HG03442 (cell line): ENCODE measurements around the gene MARK2.
"Not testable (repeated sequence)": the region's sequence is repeated elsewhere in the genome, so short reads cannot be mapped to it uniquely, and the experiment has no call there.

Experiments used
- ATAC-seq: cut with Tn5 transposase; IDR thresholded peaks from one replicate; pipeline ENCODE4 v1.9.1; 2021; ENCODE audit warnings: mild to moderate bottlenecking, moderate library complexity; ENCODE audit not compliant: unreplicated experiment

The MARK2 gene

DNA sequence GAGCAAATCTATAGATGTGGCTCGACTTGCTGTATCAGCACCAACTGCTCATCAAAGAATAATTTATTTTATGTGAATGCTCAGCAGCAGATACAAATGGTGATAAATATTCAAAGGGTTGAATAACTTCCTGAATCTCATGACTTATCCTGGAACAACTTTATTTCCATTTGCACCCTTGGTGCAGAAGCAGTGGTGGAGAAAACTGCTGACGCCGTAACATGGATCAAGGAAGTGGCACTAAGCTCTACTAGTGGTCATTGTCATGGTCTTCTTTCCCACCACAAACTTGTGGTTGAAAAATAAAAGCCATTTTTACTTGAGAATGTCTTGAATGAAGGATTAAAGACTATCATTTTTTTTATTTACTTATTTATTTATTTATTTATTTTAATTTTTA lies 14.6 kb downstream of the MARK2 start:
- no peak for ATAC-seq

- no peak for ATAC-seq
Measured at GRCh38 chr11:63854696-63855095, 15.8 kb downstream of the MARK2 start.

- ATAC-seq, result no peak
Measured at GRCh38 chr11:63855975-63856374, 17.1 kb downstream of the MARK2 start.

- ATAC-seq, result no peak
Measured at GRCh38 chr11:63858628-63859550, 20.0 kb downstream of the MARK2 start.

GRCh38 chr11:63862923-63863322 lies 24.0 kb downstream of the MARK2 start:
- ATAC-seq, result no peak

DNA sequence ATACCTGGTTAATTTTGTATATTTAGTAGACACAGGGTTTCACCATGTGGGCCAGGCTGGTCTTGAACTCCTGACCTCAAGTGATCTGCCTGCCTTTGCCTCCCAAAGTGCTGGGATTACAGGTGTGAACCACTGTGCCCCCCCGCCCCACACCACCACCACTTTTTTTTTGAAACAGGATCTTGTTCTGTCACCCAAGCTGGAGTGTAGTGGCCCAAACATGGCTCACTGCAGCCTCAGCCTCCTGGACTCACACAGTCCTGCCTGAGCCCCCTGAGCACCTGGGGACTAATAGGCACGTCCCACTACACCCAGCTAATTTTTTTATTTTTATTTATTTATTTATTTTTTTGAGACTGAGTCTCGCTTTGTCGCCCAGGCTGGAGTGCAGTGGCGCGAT lies 24.7 kb downstream of the MARK2 start:
- ATAC-seq, result not testable (repeated sequence)

DNA sequence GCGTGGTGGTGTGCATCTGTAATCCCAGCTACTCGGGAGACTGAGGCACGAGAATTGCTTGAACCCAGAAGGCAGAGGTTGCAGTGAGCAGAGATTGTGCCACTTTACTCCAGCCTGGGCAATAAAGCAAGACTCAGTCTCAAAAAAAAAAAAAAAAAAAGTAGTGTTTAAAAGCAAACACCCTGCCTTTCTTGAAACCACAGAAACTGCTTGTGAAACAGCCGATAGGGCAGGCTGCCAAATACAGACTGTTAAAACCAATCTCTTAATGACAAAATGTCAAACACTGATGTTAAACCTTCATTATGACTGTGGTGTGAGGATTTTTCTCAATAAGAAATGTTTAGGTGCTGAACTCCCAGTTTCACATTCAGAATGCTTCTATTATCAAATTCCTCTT lies 27.3 kb downstream of the MARK2 start:
- peak; percentile 74 for ATAC-seq

DNA sequence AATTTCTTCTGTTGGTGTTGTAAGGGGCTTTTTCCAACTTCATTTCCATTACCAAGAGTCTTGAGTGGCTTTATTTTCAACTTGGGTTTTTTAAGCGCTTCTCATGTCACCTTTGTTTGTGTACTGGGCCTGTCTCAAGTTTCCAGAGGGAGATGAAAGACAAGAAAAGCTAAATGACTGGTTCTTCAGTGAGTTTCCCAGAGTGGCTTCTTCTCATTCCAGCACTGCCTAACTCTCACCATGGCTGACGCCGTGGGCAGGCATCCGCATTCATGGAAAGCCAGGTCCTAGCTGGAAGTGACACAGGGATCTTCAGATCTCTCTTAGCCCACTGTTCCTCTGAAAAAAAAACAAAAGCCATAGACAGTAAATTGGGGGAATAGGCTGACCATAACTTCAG lies 28.6 kb downstream of the MARK2 start:
- no peak for ATAC-seq

DNA sequence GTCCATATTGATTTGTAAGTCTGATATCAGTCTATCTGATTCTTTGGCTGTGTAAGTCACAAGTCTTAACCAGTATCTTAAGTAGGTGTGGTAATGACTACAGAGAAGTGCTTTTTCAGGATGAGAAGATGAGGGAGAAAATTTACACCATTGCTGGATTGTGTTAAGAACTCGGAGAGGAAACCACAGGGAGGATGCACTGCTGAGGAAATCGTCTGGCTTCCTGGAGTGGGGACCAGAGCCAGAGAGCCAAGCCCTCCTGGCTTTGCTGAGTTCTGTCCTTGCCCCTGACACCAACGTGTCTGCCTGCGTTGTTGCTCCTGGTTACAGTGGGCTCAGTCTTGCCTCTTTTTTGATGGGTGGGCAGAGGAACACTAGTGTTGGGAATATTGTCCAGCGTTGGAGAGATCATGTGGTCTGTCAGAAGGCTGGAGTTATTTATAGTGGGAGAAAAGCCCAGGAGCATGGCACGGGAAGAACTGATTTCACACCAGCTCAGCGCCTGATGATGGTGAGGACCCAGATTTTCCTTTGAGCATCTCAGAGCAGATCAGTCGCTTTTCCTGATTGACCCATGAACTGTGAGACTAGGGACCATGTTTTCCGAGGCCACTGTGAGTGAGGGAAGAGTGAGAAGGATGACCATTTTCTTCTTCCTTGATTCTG lies 29.6 kb downstream of the MARK2 start:
- ATAC-seq, result no peak

DNA sequence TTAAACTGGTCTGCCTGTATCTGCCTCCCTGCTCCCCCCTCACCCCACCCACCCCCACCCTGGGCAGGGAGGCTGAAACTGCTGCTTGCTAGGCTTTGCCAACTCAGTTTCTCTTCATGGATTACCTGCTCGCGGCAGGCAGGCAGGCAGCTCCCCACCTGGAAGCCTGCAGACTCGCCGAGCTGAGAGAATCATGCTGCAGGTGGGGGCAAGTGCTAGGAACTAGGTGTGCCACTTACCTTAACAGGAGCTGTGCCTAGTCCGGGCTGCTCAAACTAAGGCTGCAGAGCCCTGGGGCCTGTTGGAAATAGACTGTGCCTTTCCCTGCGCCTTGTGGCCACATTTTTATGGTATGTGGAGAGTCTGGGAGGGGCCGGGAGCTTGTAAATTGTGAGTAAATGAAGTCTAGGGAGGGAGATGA lies 30.3 kb downstream of the MARK2 start:
- no peak for ATAC-seq

- no peak for ATAC-seq
Measured at GRCh38 chr11:63869683-63870082, 30.8 kb downstream of the MARK2 start.

- ATAC-seq, result no peak
Measured at GRCh38 chr11:63870351-63871140, 31.6 kb downstream of the MARK2 start.

DNA sequence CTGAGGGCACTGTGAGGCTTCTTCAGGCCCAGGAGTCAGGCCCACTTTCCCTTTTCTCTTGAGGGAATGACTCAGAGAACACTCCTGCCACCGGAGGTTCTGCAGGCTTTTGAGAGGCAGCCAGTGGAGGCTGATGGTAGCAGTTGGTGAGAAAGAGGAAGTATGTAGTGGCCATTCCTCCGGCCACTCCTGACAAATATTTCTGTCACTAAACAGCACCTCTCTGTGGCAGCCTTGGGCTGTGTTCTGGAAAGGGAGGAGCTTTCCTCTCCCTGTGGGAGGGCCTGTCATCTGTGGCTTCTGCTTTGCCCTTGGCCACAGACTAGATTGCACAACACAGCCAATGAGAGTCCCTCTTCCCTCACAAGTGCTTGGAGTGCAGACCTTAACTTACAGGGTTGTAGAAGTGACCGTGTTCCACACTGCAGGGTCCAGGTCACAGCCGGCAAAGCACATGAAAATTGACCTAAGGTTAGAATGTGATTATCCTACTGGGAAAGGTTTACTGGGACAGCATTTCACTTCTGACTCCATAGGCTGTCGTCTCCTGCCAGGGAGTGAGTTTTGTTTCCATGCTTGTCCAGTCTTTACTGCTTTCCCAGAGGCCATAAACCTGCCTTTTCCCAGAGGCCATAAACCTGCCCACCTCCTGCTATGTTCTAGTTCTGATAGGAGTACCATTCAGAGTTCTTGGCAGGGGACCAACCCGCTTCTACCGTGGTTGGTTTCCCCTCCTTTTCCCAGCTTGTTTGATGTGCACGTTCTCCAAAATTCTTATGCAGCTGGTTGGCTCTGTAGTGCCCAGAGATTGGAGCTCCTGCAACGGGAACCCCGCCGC lies 33.3 kb downstream of the MARK2 start:
- peak; percentile 92 for ATAC-seq

GRCh38 chr11:63872800-63873197 lies 33.9 kb downstream of the MARK2 start:
- no peak for ATAC-seq

- ATAC-seq, result no peak
Measured at GRCh38 chr11:63873311-63873710, 34.4 kb downstream of the MARK2 start.

GRCh38 chr11:63874511-63874910 lies 35.6 kb downstream of the MARK2 start:
- no peak for ATAC-seq

DNA sequence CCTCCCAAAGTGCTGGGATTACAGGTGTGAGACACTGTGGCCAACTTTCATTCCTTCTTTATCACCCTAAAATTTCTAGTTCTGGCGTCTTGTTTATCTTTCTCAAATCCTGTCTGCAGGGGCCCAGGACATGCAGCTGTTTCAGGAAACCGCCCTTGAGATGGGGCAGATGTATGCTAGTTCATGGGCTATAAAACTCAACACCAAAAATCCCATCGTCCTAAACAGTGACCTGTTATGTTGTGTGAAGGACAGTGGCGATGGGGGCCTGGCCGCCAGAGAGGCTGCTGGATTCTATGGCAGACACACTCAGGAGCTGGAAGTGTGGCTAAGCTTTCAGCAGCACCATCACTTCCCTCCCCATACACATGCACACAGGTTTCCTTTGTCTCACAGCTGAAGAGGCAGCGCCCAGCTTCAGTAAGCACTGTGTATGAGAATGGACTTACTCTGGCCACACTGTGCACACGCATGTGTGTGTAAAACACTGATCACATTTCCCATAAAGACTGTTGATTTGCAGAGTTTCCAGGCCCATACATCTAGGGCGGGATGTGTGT lies 36.7 kb downstream of the MARK2 start:
- ATAC-seq, result no peak

- ATAC-seq, result no peak
Measured at GRCh38 chr11:63876616-63877015, 37.7 kb downstream of the MARK2 start.

GRCh38 chr11:63877658-63878241 lies 38.8 kb downstream of the MARK2 start:
- ATAC-seq, result no peak
